NCI-H2171 (cell line): Measurements from ENCODE around the gene TSHZ2.
"Not testable (repeated sequence)": the region's sequence is repeated elsewhere in the genome, so short reads cannot be mapped to it uniquely, and the experiment has no call there.

Source experiments
- DNase-seq: peaks from one replicate; lab custom pipeline; 2025; lab: John Stamatoyannopoulos, UW

TSHZ2 gene

DNA sequence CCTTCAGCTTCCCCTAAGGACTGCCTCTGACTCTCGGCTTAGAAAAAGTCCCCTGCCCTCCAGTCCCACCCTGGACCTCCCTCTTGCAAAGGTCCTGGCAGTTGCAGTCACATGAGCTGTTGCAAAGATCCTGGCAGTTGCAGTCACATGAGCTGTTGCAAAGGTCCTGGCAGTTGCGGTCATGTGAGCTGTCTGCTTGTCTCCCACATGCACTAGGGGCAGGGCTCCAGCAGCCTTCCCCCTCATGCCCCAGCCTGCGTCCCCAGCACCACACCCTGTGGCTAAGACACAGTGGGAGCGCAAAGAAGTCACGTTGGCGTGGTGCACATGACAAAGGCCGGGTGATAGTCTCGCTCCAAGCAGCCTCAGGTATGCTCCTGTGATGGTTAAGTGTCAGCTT lies 538.5 kb downstream of the TSHZ2 start:
- DNase-seq, result no peak

DNA sequence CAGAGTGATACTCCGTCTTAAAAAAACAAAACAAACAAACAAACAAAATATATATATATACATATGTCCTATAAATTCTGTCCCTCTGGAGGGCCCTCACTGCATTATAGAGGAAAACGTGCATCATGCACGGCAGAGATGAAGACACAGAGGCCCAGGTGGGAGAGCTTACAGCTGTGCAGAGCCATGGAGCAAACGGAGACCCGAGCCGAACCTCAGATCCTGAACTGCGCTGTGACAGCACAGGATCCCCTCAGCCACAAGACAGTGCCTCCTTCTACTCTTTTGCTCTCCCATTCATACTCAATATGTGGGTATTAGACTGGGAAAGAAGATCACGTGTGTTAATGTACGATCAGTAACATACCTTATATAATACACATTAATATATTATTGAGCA lies 539.9 kb downstream of the TSHZ2 start:
- no peak for DNase-seq

DNA sequence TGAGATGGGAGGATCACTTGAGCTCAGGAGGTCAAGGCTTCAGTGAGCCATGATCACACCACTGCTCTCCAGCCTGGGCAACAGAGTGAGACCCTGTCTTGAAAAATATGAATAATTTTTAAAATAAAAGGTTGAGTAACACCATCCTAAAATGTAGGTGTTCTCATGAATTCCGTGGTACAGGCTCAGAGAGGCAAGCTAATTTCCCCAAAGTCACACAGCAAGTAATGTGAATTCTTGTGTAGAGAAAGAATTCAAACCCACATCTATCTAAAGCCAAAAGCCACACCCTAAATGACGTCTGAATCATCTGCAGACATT lies 541.0 kb downstream of the TSHZ2 start:
- DNase-seq, result no peak

DNA sequence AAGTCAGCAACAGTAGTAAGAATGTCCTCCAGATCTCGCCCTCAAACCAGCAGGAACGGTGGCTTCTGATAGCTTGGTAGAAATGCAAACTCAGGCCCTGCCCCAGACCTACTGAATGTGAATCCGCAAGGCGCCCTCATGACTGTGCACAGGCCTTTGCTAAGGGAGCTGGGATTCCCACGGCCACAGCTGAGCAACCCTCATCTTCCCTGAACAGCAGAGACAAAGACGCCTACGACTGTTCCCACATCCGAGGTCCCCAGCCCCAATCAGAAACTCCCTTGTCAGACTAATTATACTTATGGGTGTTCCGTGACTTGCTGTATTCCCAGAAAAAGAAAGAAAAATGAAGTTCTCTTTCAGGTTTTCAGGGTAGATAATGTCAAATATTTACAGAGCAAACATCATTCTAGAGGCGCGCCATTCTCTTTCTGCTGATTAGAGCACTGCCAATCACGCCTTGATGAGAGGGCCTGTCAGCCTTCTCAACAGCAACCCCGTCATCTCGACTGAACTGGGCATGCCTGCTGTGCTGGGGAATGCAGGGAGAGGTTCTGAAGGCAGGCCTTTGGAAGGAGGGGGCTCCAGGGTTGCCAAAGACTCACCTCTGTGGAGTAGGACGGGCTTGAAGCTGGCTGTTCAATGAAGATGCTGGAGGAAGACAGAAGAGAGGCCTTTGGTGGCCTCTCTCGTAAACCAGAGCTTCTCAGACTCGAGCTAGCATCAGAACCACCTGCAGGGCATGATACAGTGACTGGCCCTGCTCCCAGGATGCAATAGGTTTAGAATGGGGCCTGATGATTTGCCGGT lies 541.5 kb downstream of the TSHZ2 start:
- DNase-seq, result no peak

DNA sequence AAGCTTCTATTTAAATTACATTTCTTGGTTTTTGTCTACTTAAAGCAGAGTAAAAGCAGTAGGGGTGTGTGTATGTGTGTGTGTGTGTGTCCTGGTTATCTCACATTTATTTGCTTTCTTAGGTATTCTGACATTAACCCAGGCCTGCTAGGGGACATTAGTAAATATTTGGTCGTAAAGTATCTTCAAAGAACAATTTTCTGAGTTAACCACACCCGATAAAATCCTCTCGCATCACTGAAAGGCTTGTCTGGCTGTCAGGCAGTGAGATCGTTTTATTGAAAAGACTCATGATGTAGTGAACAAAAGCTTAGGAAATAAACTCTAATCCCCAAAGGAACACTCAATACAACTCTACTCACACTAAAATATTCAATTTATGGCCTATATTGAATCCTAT lies 543.6 kb downstream of the TSHZ2 start:
- no peak for DNase-seq

DNA sequence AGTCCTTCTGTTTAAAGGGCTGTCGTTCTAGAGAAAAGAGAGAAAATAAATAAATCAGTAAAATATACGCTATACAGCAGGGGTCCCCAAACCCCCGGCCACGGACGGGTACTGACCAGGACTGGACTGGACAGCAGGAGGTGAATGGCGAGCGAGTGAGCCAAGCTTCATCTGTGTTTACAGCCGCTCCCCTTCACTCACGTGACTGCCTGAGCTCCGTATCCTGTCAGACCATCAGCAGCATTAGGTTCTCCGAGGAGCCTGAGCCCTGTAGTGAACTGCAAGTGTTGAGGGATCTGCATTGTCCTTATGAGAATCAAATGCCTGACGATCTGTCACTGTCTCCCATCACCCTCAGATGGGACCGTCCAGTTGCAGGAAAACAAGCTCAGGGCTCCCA lies 545.0 kb downstream of the TSHZ2 start:
- DNase-seq, result no peak

DNA sequence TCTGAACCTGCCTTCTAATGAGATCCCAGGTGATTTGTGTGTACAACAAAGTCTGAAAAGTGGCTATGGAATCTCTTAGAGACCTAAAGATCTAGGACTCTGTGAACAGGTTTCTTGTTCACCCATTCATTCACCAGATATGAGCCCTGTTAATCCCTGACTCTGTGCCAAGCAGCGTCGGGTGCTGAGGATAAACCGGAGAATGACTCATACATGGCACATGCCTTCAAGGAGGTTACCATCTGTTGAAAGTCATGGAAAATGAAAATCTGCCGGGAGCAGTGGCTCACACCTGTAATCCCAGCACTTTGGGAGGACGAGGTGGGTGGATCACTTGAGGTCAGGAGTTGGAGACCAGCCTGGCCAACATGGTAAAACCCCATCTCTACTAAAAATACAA lies 549.3 kb downstream of the TSHZ2 start:
- peak; percentile 58 for DNase-seq

DNA sequence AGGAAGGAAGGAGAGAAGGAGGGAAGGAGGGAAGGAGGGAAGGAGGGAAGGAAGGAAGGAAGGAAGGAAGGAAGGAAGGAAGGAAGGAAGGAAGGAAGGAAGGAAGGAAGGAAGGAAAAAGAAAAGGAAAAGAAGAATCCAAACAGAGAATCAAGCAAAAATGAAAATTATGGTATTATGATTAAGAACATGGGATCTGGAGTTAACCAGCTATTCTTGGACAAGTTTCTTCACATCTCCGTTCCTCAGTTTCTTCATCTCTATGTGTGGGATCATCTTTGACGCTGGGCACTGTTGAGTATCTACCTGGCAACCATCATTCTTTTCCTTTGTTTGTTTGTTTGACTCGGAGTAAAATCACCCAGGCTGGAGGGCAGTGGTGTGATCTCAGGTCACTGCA lies 549.9 kb downstream of the TSHZ2 start:
- no peak for DNase-seq

DNA sequence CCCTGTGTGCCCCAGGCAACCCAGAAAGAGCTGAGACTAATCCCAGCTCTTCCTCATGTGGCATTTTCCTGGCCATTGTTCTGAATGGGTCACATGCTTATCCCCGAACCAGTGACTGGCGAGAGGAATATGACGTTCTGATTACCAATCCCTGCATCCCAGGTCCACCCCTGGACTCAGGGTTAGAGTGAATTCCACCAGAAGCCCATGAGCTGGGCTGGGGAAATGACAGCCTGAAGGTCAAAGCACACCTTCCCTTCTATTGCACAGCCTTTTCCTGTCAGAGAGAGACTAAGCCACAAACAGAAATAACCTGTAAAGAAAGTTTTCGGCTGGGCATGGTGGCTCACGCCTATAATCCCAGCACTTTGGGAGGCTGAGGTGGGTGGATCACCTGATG lies 550.5 kb downstream of the TSHZ2 start:
- DNase-seq, result no peak

DNA sequence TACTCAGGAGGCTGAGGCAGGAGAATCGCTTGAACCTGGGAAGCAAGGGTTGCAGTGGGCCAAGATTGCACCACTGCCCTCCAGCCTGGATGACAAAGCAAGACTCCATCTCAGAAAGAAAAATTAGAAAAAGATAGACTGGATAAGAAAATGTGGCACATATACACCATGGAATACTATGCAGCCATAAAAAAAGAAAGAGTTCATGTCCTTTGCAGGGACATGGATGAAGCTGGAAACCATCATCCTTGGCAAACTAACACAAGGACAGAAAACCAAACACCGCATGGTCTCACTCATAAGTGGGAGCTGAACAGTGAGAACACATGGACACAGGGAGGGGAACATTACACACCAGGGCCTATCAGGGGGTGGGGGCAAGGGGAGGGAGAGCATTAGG lies 551.5 kb downstream of the TSHZ2 start:
- DNase-seq, result not testable (repeated sequence)

DNA sequence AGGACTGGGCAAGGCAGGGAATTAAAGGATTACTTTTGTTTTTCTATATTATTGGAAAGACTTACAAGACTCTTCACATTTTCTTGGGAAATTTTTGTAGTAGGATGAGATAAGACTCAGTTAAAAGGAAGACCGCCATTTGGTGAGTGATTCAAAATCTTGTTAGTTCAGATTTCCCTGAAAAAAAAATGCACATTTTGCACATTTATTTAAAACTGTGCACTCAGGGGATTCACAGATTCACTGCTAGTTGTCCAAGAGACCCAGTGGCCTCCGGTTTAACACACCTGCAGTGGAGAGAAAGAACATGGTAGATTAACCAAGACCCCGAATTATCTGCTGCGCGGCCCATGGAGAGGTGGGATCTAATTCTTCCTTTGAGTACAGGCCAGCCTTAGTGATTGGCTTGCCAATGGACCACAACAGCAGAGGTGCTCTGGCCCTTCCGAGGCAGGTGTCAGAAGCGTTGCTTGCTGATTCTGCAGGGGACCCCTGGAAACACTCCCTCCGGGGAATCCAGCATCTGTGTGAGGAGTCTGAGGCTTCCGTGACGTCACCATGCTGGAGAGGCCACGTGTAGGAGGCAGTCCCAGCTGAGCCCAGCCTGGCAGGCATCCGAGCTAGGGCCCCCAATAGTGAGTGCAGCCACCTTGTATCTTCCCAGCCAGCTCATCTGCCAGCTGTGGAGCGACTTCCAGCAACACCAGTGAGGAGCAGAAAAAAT lies 552.6 kb downstream of the TSHZ2 start:
- DNase-seq, result peak; percentile 49

DNA sequence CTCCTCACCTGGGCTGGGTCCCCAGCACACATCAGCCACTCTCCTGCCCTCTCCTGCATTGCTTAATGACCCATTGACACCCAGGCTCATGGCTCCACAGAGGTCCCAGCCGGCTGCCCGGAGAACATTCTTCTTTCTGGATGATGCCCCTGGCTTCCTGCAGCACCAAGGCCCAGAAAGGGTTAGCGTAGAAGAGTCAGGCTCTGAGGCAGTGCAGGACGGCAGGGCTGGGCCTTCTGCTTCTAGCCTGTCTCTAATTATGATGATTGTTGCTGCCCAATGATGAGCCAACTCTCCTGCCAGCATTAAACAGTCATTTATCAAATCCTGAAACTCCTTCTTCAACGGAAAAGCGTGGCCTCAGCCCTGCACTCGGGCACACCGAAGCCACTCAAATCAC lies 555.0 kb downstream of the TSHZ2 start:
- no peak for DNase-seq

DNA sequence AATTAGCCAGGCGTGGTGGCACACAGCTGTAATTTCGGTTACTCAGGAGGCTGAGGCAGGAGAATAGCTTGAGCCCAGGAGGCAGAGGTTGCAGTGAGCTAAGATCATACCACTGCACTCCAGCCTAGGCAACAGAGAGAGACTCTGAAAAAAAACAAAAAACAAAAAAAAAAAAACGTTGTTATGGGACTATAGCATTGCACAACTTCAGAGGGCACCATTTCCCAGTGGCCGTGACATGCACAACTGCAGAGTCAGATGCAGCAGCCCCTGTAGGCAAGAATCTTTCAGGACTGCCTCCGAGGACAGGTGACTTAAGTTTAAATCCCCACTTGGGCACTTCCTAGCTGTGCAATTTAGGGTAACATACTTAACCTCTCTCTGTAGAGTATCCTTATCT lies 557.5 kb downstream of the TSHZ2 start:
- no peak for DNase-seq

DNA sequence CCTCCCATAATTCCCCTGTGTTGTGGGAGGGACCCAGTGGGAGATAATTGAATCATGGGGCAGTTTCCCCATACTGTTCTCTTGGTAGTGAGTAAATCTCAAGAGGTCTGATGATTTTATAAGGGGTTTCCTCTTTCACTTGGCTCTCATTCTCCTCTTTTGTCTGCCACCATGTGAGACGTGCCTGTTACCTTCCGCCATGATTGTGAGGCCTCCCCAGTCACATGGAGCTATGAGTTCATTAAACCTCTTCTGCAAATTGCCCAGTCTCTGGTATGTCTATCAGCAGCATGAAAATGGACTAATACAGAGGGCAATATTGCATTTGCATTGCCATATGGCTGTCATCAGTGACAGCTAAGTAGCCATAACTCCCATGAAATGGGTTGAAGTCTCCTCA lies 558.3 kb downstream of the TSHZ2 start:
- no peak for DNase-seq

DNA sequence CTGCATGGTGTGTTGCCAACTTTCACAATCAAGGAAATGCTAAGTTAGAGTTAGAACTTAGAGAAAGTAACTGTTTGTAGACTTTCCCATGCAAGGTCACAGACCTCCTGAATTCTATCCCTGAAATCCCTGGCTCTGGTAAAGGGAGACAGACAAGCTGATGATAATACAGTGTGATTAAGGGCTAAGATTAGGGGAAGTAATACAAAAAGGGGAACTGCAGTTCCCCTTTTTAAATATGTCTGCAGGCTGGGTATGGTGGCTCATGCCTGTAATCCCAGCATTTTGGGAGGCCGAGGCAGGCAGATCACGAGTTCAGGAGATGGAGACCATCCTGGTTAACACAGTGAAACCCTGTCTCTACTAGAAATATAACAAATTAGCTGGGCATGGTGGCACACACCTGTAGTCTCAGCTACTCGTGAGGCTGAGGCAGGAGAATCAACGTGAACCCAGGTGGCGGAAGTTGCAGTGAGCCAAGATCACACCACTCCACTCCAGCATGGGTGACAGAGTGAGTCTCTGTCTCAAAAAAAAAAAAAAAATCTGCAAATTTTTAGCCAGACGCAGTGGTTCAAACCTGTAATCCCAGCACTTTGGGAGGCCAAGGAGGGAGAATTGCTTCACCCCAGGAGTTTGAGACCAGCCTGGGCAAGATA lies 560.6 kb downstream of the TSHZ2 start:
- DNase-seq, result not testable (repeated sequence)

DNA sequence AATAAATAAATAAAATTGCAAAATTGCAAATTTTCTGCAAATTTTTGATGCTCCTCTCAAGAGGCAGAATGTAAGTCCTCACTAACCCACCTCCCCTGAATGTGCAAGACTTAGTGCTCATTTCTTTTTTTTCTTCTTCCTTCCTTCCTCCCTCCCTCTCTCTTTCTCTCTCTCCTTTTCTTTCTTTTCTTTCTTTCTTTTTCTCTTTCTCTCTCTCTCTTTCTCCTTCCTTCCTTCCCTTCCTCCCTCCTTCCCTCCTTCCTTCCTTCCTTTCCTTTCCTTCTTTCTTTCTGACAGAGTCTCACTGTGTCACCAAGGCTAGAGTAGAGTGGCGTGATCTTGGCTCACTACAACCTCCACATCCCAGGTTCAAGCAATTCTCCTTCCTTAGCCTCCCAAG lies 561.3 kb downstream of the TSHZ2 start:
- DNase-seq, result no peak

DNA sequence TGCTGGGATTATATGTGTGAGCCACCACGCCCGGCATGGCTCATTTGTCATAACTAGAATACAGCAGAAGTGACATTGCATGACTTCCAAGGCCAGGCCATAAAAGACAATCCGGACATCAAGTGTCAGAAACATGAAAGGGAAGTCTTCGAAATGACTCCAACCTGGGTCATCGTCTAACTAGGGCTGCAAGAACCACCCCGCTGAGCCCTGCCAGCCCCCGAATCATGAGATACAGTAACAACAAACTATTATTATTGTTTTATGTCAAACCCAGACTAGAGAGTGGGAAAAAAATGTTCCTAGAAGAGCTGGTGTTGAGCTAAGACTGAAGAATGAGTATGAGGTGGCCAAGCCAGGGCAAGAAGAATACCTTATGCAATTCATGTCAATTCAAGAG lies 561.9 kb downstream of the TSHZ2 start:
- no peak for DNase-seq

DNA sequence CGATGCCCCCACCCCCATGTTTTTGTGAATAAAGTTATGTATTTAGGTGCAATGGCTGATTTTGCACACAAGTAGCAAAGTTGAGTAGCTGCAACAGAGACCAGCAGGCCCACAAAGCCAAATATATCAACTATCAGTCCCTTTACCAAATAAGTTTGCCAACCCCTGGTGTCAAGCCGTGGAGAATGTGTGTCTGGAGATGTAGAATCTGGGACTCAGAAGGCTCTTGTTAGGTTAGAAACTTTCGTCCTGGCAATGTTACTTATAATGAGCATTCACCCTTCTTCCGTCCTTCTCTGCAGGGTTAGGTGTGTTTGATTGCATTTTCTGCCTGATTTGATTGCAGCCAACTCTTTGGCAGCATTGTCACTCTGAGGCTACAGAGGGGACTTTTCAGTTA lies 563.7 kb downstream of the TSHZ2 start:
- no peak for DNase-seq

DNA sequence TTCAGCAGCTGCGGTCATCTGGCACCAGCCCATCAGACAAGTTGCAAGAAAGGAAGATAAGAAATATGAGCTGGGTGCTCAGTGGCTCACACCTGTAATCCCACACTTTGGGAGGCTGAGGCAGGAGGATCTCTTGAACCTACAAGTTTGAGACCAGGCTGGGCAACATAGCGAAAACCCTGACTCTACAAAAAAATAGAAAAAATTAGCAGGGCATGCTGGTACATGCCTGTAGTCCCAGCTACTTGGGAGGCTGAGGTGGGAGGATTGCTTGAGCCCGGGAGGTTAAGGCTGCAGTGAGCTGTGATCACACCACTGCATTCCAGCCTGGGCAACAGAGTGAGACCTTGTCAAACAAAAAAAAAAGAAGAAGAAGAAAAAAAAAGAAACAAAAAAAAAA lies 564.2 kb downstream of the TSHZ2 start:
- not testable (repeated sequence) for DNase-seq

DNA sequence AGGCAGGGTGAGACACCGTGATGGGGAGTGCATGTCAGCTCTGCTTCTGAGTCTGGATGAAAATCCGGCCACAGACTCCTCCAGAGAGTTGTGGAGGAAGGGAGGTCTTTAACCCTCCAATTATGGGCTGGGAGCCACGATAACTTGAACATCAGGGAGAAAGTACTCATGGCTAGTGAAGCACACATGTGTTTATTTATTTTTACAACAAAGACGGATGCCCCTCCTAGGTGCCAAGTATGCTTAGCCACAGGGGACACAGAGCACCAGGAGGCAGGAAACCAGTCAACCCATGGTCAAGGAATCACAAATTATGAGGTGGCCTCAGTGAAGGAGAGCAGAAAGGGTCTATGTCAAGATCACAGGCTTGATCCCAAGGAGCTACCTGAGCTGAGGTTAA lies 567.4 kb downstream of the TSHZ2 start:
- DNase-seq, result no peak
